Esophagus muscularis mucosa (tissue), 4 donors: ENCODE data around the gene LSMEM2.
A peak's percentile ranks its signal among the peaks of the same experiment; 100 is the strongest.

Experiments used
- CTCF ChIP-seq, 3 experiments: fragments of 200-600 bp in 2 of 3; fragments of 450-650 bp in 1 of 3; sonication (generic) in 2 of 3; IDR thresholded peaks; one replicate each; pipeline ENCODE4 v1.5.1; 2017 to 2019; ENCODE audit warnings: antibody characterized with exemption in 3 of 3, mild to moderate bottlenecking in 2 of 3, moderate library complexity in 1 of 3
- EP300 ChIP-seq: sonication (generic); formaldehyde crosslinking; IDR thresholded peaks from one replicate; pipeline ENCODE4 v1.6.1; 2017; ENCODE audit warnings: antibody characterized with exemption
- POLR2A ChIP-seq: fragments of 450-650 bp; IDR thresholded peaks from one replicate; pipeline ENCODE4 v1.6.1; 2017; ENCODE audit warnings: antibody characterized with exemption, moderate library complexity, mild to moderate bottlenecking, low read depth
- POLR2AphosphoS5 ChIP-seq, 2 donors: sonication (generic); formaldehyde crosslinking; IDR thresholded peaks; one replicate each; pipeline ENCODE4 v1.6.1; 2017; ENCODE audit warnings: antibody characterized with exemption in 2 of 2

GRCh38 chr3:50323614-50324199, 44.8 kb downstream of the LSMEM2 start:
- TF ChIP-seq POLR2AphosphoS5 (IDR thresholded peaks at IDR 0.05) (peak; percentile 48 to 65), CTCF (IDR thresholded peaks at IDR 0.05) (peak in 1 of 3 experiments; percentile 8), EP300 (peak; percentile 55), POLR2A (no peak)
